Effector memory CD8-positive, alpha-beta T cell (primary cell): ENCODE data around the gene UBXN2A.

Experiments
- ATAC-seq: fragments of 150-1000 bp; cut with Tn5 transposase; replicated peaks from 2 replicates; pipeline ENCODE4 v1.10.0; 2021; ENCODE audit warnings: mild to moderate bottlenecking, moderate library complexity
- DNase-seq, 3 experiments: peaks; one replicate each; pipeline ENCODE4 v3.0.0; 2021
- H3K27ac Mint-ChIP-seq, 2 donors: one replicate each; pipeline ENCODE4 v1.8.0; 2022; ENCODE audit warnings: mild to moderate bottlenecking in 2 of 2, mixed read lengths in 2 of 2, moderate library complexity in 2 of 2
- H3K27me3 Mint-ChIP-seq, 2 donors: one replicate each; pipeline ENCODE4 v1.8.0; 2022; ENCODE audit warnings: mixed read lengths in 2 of 2
- H3K36me3 Mint-ChIP-seq: one replicate; pipeline ENCODE4 v1.8.0; 2022; ENCODE audit warnings: mild to moderate bottlenecking, moderate library complexity, mixed read lengths; ENCODE audit not compliant: insufficient read depth
- H3K4me1 Mint-ChIP-seq, 2 donors: one replicate each; pipeline ENCODE4 v1.8.0; 2022; ENCODE audit warnings: low read depth in 2 of 2, mixed read lengths in 2 of 2
- H3K4me3 Mint-ChIP-seq, 2 donors: one replicate each; pipeline ENCODE4 v1.8.0; 2022; ENCODE audit warnings: mild to moderate bottlenecking in 2 of 2, mixed read lengths in 2 of 2, moderate library complexity in 2 of 2
- H3K9me3 Mint-ChIP-seq, 2 donors: one replicate each; pipeline ENCODE4 v1.8.0; 2022; ENCODE audit warnings: mixed read lengths in 2 of 2

The UBXN2A gene

GRCh38 chr2:24048769-24049484 is 108.7 kb downstream of the UBXN2A start:
- H3K27ac Mint-ChIP-seq, result peak overlapping the region in 1 of 2 donors; percentile 71
- H3K27me3 Mint-ChIP-seq, result no peaks in the 10 kb centered on the region
- no peaks in the 10 kb centered on the region for H3K9me3 Mint-ChIP-seq
- no peak for DNase-seq
- H3K4me1 Mint-ChIP-seq, result peaks cover 20 to 34% of the 10 kb centered on the region in 2 donors
- no peak overlapping the region for H3K4me3 Mint-ChIP-seq
- peaks cover 13% of the 10 kb centered on the region for H3K36me3 Mint-ChIP-seq
- no peak for ATAC-seq

GRCh38 chr2:24049485-24050021 is 109.3 kb downstream of the UBXN2A start, which contains the start of gene FKBP1B:
Gene FKBP1B, plus strand, starts transcription at chr2:24049741. Its CDS starts 109 bp downstream, at chr2:24049850.
- peak; percentile 36 to 47 (median 42) for DNase-seq
- peaks cover 20 to 34% of the 10 kb centered on the region in 2 donors for H3K4me1 Mint-ChIP-seq
- ATAC-seq, result peak; percentile 21
- H3K4me3 Mint-ChIP-seq, result no peak within 1 kb of the TSS
- peaks cover 13% of the 10 kb centered on the region for H3K36me3 Mint-ChIP-seq
- peak within 1 kb of the TSS in 1 of 2 donors; percentile 71 for H3K27ac Mint-ChIP-seq
- H3K27me3 Mint-ChIP-seq, result no peaks in the 10 kb centered on the region
- H3K9me3 Mint-ChIP-seq, result no peaks in the 10 kb centered on the region

GRCh38 chr2:24050041-24050979 is 110.0 kb downstream of the UBXN2A start:
- no peaks in the 10 kb centered on the region for H3K9me3 Mint-ChIP-seq
- DNase-seq, result peak in 1 of 3 experiments; percentile 5
- H3K4me1 Mint-ChIP-seq, result peaks cover 16 to 27% of the 10 kb centered on the region in 2 donors
- peak overlapping the region in 1 of 2 donors; percentile 71 for H3K27ac Mint-ChIP-seq
- H3K4me3 Mint-ChIP-seq, result no peak overlapping the region
- no peak for ATAC-seq
- no peaks in the 10 kb centered on the region for H3K27me3 Mint-ChIP-seq
- peaks cover 13% of the 10 kb centered on the region for H3K36me3 Mint-ChIP-seq

- Mint-ChIP-seq H3K4me1 (peaks cover 12 to 18% of the 10 kb centered on the region in 2 donors), H3K36me3 (peaks cover 13% of the 10 kb centered on the region), H3K27me3 (no peaks in the 10 kb centered on the region), H3K4me3 (no peak overlapping the region), H3K9me3 (no peaks in the 10 kb centered on the region), H3K27ac (no peak overlapping the region)
- ATAC-seq (no peak), DNase-seq (no peak)
Observed at GRCh38 chr2:24051833-24052232, 111.6 kb downstream of the UBXN2A start.

- no peak for DNase-seq
- Mint-ChIP-seq H3K27me3 (no peaks in the 10 kb centered on the region), H3K9me3 (no peaks in the 10 kb centered on the region), H3K4me3 (no peak overlapping the region), H3K36me3 (peaks cover 3% of the 10 kb centered on the region), H3K4me1 (peaks cover 3 to 8% of the 10 kb centered on the region in 2 donors), H3K27ac (no peak overlapping the region)
- ATAC-seq, result no peak
Observed at GRCh38 chr2:24052951-24053350, 112.7 kb downstream of the UBXN2A start.
